HG03039 (cell line): ENCODE results near the gene SEPTIN1.

Experiments
- ATAC-seq: cut with Tn5 transposase; IDR thresholded peaks from one replicate; pipeline ENCODE4 v1.9.1; 2021; ENCODE audit warnings: mild to moderate bottlenecking, moderate library complexity; ENCODE audit not compliant: unreplicated experiment

The SEPTIN1 gene

GRCh38 chr16:30377050-30377811 is 5.1 kb downstream of the SEPTIN1 start:
- ATAC-seq: no peak

- ATAC-seq: no peak
These were observed 5.9 kb downstream of the SEPTIN1 start for GRCh38 chr16:30376461-30376902.

- no peak for ATAC-seq
These were observed 6.5 kb downstream of the SEPTIN1 start for GRCh38 chr16:30375864-30376263.

GRCh38 chr16:30374538-30374937 is 7.8 kb downstream of the SEPTIN1 start, which contains the start of gene MYL11:
Gene MYL11, plus strand, starts transcription at chr16:30374802. Its CDS starts 56 bp downstream, at chr16:30374858.
- ATAC-seq: no peak

GRCh38 chr16:30372725-30373124 is 9.6 kb downstream of the SEPTIN1 start:
- no peak for ATAC-seq

GRCh38 chr16:30372038-30372712 is 10.2 kb downstream of the SEPTIN1 start:
- ATAC-seq: no peak

GRCh38 chr16:30371248-30371816 is 11.0 kb downstream of the SEPTIN1 start:
- no peak for ATAC-seq

GRCh38 chr16:30370456-30371247 is 11.7 kb downstream of the SEPTIN1 start, which contains the start of gene TBC1D10B:
Gene TBC1D10B, minus strand, starts transcription at chr16:30370494. Its CDS starts 311 bp downstream, at chr16:30370183.
- ATAC-seq: peak; percentile 63

GRCh38 chr16:30369938-30370455 is 12.4 kb downstream of the SEPTIN1 start:
- no peak for ATAC-seq

GRCh38 chr16:30369091-30369937 is 13.0 kb downstream of the SEPTIN1 start:
- ATAC-seq: no peak

- ATAC-seq: no peak
These were observed 13.6 kb downstream of the SEPTIN1 start for GRCh38 chr16:30368792-30369090.

- ATAC-seq: no peak
These were observed 14.1 kb downstream of the SEPTIN1 start for GRCh38 chr16:30368122-30368791.

GRCh38 chr16:30367349-30368009 is 14.9 kb downstream of the SEPTIN1 start:
- no peak for ATAC-seq

GRCh38 chr16:30366511-30366910 is 15.8 kb downstream of the SEPTIN1 start:
- ATAC-seq: no peak

GRCh38 chr16:30365200-30365599 is 17.2 kb downstream of the SEPTIN1 start:
- no peak for ATAC-seq

- ATAC-seq: no peak
These were observed 21.2 kb downstream of the SEPTIN1 start for GRCh38 chr16:30361180-30361579.

- ATAC-seq: no peak
These were observed 22.5 kb downstream of the SEPTIN1 start for GRCh38 chr16:30359871-30360170.

- no peak for ATAC-seq
These were observed 23.1 kb downstream of the SEPTIN1 start for GRCh38 chr16:30358990-30359870.
